IMR-90 (cell line): ENCODE results near the gene CDT1. TPM values are rescaled to one million over a fixed set of nuclear protein-coding genes. Genes with fewer than 3 reads are reported as not detected.

Experiments
- ATAC-seq: fragments of 200-7000 bp; cut with Tn5 transposase; 2 replicates; pipeline ENCODE4 v1.9.1; 2020; ENCODE audit warnings: low read depth, mild to moderate bottlenecking, moderate library complexity
- BruUV-seq: library from RNA; stranded (reverse); fragments of 400-500 nt; replicated peaks from 2 replicates; lab custom pipeline; 2021; lab: Mats Ljungman, UMichigan
- CTCF ChIA-PET: fragments of 300-600 bp; formaldehyde crosslinking; extraction: SDS; loops from one replicate; lab custom pipeline; 2021; ENCODE audit warnings: antibody characterized with exemption; lab: Yijun Ruan, JAX
- POLR2A ChIA-PET: fragments of 300-600 bp; sonication (Branson Sonifier 250); formaldehyde crosslinking; loops from one replicate; lab custom pipeline; 2022; ENCODE audit warnings: antibody characterized with exemption; ENCODE audit not compliant: unreplicated experiment; lab: Charles Lee
- DNase-seq: peaks from one replicate; pipeline ENCODE4 v3.0.0; 2013
- H2AFZ ChIP-seq: replicated peaks from 2 replicates; pipeline ENCODE3; 2013; ENCODE audit warnings: low read length, mild to moderate bottlenecking; ENCODE audit not compliant: poor library complexity
- H2AK5ac ChIP-seq: 2 replicates; pipeline ENCODE4 v1.6.1; 2013; ENCODE audit warnings: low read depth, low read length, inconsistent platforms
- H2AK9ac ChIP-seq: replicated peaks from 2 replicates; pipeline ENCODE3; 2013; ENCODE audit warnings: mild to moderate bottlenecking, low read depth, low read length, moderate library complexity; ENCODE audit not compliant: poor library complexity
- H2BK120ac ChIP-seq: 2 replicates; pipeline ENCODE4 v1.6.1; 2013; ENCODE audit warnings: low read depth, low read length, inconsistent platforms
- H2BK15ac ChIP-seq: 3 replicates; pipeline ENCODE4 v1.6.1; 2013; ENCODE audit warnings: low read depth, low read length, inconsistent platforms
- H2BK20ac ChIP-seq: 2 replicates; pipeline ENCODE4 v1.6.1; 2013; ENCODE audit warnings: low read depth, mild to moderate bottlenecking, inconsistent platforms, low read length, moderate library complexity
- H2BK5ac ChIP-seq: 2 replicates; pipeline ENCODE4 v1.6.1; 2013; ENCODE audit warnings: mild to moderate bottlenecking, low read depth, low read length, inconsistent platforms; ENCODE audit not compliant: poor library complexity, severe bottlenecking
- H3K14ac ChIP-seq: replicated peaks from 2 replicates; pipeline ENCODE4 v1.6.1; 2013; ENCODE audit warnings: low read depth, low read length, inconsistent platforms
- H3K18ac ChIP-seq: 2 replicates; pipeline ENCODE4 v1.6.1; 2013; ENCODE audit warnings: low read depth, low read length, control low read depth
- H3K23ac ChIP-seq: 2 replicates; pipeline ENCODE4 v1.6.1; 2013; ENCODE audit warnings: low read depth, low read length, inconsistent platforms
- H3K27ac ChIP-seq: 2 replicates; pipeline ENCODE4 v1.5.1; 2013; ENCODE audit warnings: mild to moderate bottlenecking, control low read depth, low read length; ENCODE audit not compliant: insufficient read depth
- H3K27me3 ChIP-seq: 2 replicates; pipeline ENCODE4 v1.6.1; 2013; ENCODE audit warnings: low read length; ENCODE audit not compliant: control insufficient read depth, insufficient read depth
- H3K36me3 ChIP-seq: 2 replicates; pipeline ENCODE4 v1.6.1; 2013; ENCODE audit warnings: low read length, mixed read lengths; ENCODE audit not compliant: control insufficient read depth, insufficient read depth
- H3K4ac ChIP-seq: 2 replicates; pipeline ENCODE4 v1.6.1; 2013; ENCODE audit warnings: low read depth, low read length, inconsistent platforms
- H3K4me1 ChIP-seq: 2 replicates; pipeline ENCODE4 v1.6.1; 2013; ENCODE audit warnings: low read length, mixed read lengths; ENCODE audit not compliant: control insufficient read depth, insufficient read depth
- H3K4me2 ChIP-seq: 2 replicates; pipeline ENCODE4 v1.6.1; 2013; ENCODE audit warnings: low read depth, mild to moderate bottlenecking, control low read depth, low read length, moderate library complexity
- H3K4me3 ChIP-seq: 2 replicates; pipeline ENCODE4 v1.5.1; 2013; ENCODE audit warnings: low read depth, mild to moderate bottlenecking, control low read depth, low read length, moderate library complexity; ENCODE audit not compliant: insufficient read depth
- H3K56ac ChIP-seq: 2 replicates; pipeline ENCODE4 v1.6.1; 2013; ENCODE audit warnings: low read length, inconsistent platforms; ENCODE audit not compliant: insufficient read depth; ENCODE audit errors: extremely low read depth
- H3K79me1 ChIP-seq, 2 experiments: 2 replicates each; pipeline ENCODE4 v1.6.1; 2013; ENCODE audit warnings: low read length in 2 of 2, inconsistent platforms in 1 of 2, low read depth in 1 of 2
- H3K9ac ChIP-seq: 2 replicates; pipeline ENCODE4 v1.6.1; 2013; ENCODE audit warnings: low read depth, low read length, control low read depth
- H3K9me1 ChIP-seq: 2 replicates; pipeline ENCODE4 v1.6.1; 2013; ENCODE audit warnings: low read length, inconsistent platforms; ENCODE audit not compliant: insufficient read depth
- H3K9me3 ChIP-seq: 2 replicates; pipeline ENCODE4 v1.6.1; 2013; ENCODE audit warnings: low read length; ENCODE audit not compliant: control insufficient read depth, insufficient read depth
- H4K20me1 ChIP-seq: 2 replicates; pipeline ENCODE4 v1.6.1; 2013; ENCODE audit warnings: low read length, inconsistent platforms; ENCODE audit not compliant: insufficient read depth
- H4K5ac ChIP-seq: 2 replicates; pipeline ENCODE4 v1.6.1; 2013; ENCODE audit warnings: mild to moderate bottlenecking, low read depth, low read length, control low read depth
- H4K8ac ChIP-seq, 2 experiments: 2 replicates each; pipeline ENCODE4 v1.6.1; 2013; ENCODE audit warnings: low read depth in 2 of 2, low read length in 2 of 2, control low read depth in 1 of 2, inconsistent platforms in 1 of 2
- H4K91ac ChIP-seq: 2 replicates; pipeline ENCODE4 v1.6.1; 2013; ENCODE audit warnings: low read depth, low read length, inconsistent platforms; ENCODE audit not compliant: insufficient read depth
- FOS ChIP-seq: fragments of 150-350 bp; IDR thresholded peaks from 2 replicates; pipeline ENCODE4 v1.6.1; 2016; ENCODE audit warnings: low read depth, low read length
- MAFK ChIP-seq: IDR thresholded peaks from 2 replicates; pipeline ENCODE4 v1.6.1; 2012; ENCODE audit warnings: low read depth, low read length, improper control_type of control experiment
- MXI1 ChIP-seq: IDR thresholded peaks from 2 replicates; pipeline ENCODE4 v1.6.1; 2012; ENCODE audit warnings: low read depth, mild to moderate bottlenecking, low read length, moderate library complexity, borderline replicate concordance
- RFX5 ChIP-seq: IDR thresholded peaks from 2 replicates; pipeline ENCODE4 v1.8.0; 2012; ENCODE audit warnings: low read depth, mild to moderate bottlenecking, low read length, moderate library complexity
- WGBS, 2 experiments: methylation state at CpG; one replicate each; pipeline versions ENCODE4 v1.1.5 to v1.1.7; 2013; ENCODE audit warnings: missing lambda C conversion rate in 2 of 2; ENCODE audit not compliant: insufficient read length in 1 of 2; ENCODE audit errors: extremely low coverage in 2 of 2; 5-methylcytosine and 5-hydroxymethylcytosine counted together
- dilution Hi-C: fragments of 300-500 bp; cut with HindIII; formaldehyde crosslinking; loops from one replicate; pipeline ENCODE4 v1.14.3; 2018; ENCODE audit warnings: low sequenced_read_pairs; ENCODE audit not compliant: unreplicated experiment
- in situ Hi-C: fragments of 300-500 bp; cut with MboI; formaldehyde crosslinking; loops from 3 replicates; pipeline ENCODE4 v1.14.3; 2019; ENCODE audit warnings: low sequenced_read_pairs, inconsistent platforms, mixed read lengths
- intact Hi-C: fragments of 100-400 bp; cut with micrococcal nuclease; formaldehyde crosslinking; loops from 2 replicates; pipeline ENCODE4 v1.10.0; 2022
- polyA plus RNA-seq, 3 experiments: library from polyadenylated mRNA; depleted of rRNA; stranded (reverse); fragments of >200 nt; gene quantifications; 2 replicates each; pipeline ENCODE4 v1.2.3, GENCODE V29; 2012; ENCODE audit warnings: low replicate concordance in 1 of 3
- total RNA-seq: library from RNA; depleted of rRNA; stranded (reverse); fragments of >200 nt; gene quantifications from 2 replicates; pipeline ENCODE4 v1.2.3, GENCODE V29; 2012

CDT1 gene
- total and polyA plus RNA-seq, 2 of the 4 experiments (the other 2 are of a cell fraction): 3.2 to 11.8 TPM

GRCh38 chr16:88781140-88782077 lies 22.2 kb upstream of the CDT1 start:
- dilution Hi-C loops: no loop called here
- Histone ChIP-seq H3K27me3 (no peaks in the 10 kb centered on the region), H3K14ac (peak overlapping the region; percentile 37; the same call in 1 of the 2 replicates), H3K23ac (peak overlapping the region; percentile 31), H3K4me3 (no peak overlapping the region), H4K91ac (no peak overlapping the region; the same call in 1 of the 2 replicates), H4K5ac (no peak overlapping the region; the same call in 1 of the 2 replicates), H4K8ac (no peak overlapping the region; a peak in 1 of 4 replicates), H3K9ac (no peak overlapping the region; the same call in 1 of the 2 replicates), H2AK9ac (peak overlapping the region; percentile 48), H2AFZ (peak overlapping the region; percentile 48), H3K36me3 (peaks cover 3% of the 10 kb centered on the region; the same call in 1 of the 2 replicates), H3K4me2 (peak overlapping the region; percentile 30; the same call in 1 of the 2 replicates), H2BK20ac (peak overlapping the region; percentile 73), H2AK5ac (peak overlapping the region; percentile 94), H3K9me1 (peaks cover 11% of the 10 kb centered on the region), H2BK15ac (peak overlapping the region; percentile 41; the same call in 1 of the 3 replicates), H4K20me1 (peaks cover 81% of the 10 kb centered on the region), H3K9me3 (no peaks in the 10 kb centered on the region), H3K4me1 (peaks cover 49% of the 10 kb centered on the region), H3K18ac (no peak overlapping the region), H3K27ac (peak overlapping the region; percentile 32), H2BK5ac (peak overlapping the region; percentile 35), H2BK120ac (peak overlapping the region; percentile 10; the same call in 1 of the 2 replicates), H3K56ac (no peak overlapping the region), H3K4ac (peak overlapping the region; percentile 24), H3K79me1 (peaks cover 0 to 54% of the 10 kb centered on the region in 2 experiments; a peak in 2 of 4 replicates)
- WGBS, 2 experiments: 81% methylated on average over 11 of the region's 28 CpGs; no CpG with 5 or more reads in 1 of the 2 experiments
- no peak for TF ChIP-seq RFX5
- 0 out of 2 replicates have a peak, but pooled peaks have one; percentile 16 for TF ChIP-seq MXI1
- no peak for TF ChIP-seq FOS
- TF ChIP-seq MAFK: 0 out of 2 replicates have a peak, but pooled peaks have one; percentile 33
- intact Hi-C loops: no loop called here
- no peak for ATAC-seq
- no TSS peak for BruUV-seq
- in situ Hi-C loops: loop anchor here (5.0 kb wide), 1 partner anchor 34 kb away; no protein-coding TSS in a partner anchor
- ChIA-PET CTCF (interaction anchor here (1.0 to 1.6 kb wide), 4 partner anchors 8 to 76 kb away, joined by 3 to 5 read pairs (median 4); no protein-coding TSS in a partner anchor), POLR2A (interaction anchor here (0.7 kb wide), 1 partner anchor 8 kb away, joined by 3 read pairs; no protein-coding TSS in a partner anchor)
- DNase-seq: no peak
